Measurements from ENCODE around the gene MAPKAPK2.
A peak's percentile ranks its signal among the peaks of the same experiment; 100 is the strongest.
"Not testable (repeated sequence)": the region's sequence is repeated elsewhere in the genome, so short reads cannot be mapped to it uniquely, and the experiment has no call there.

The MAPKAPK2 gene

GRCh38 chr1:206753141-206753540, 68.4 kb downstream of the MAPKAPK2 start:
- Mint-ChIP-seq H3K4me3 (no peak overlapping the region), H3K27ac (peak overlapping the region; percentile 45), H3K36me3 (ENCODE audit: low read depth) (no peaks in the 10 kb centered on the region), H3K4me1 (ENCODE audit: low read depth) (peaks cover 31% of the 10 kb centered on the region), H3K27me3 (peaks cover 2% of the 10 kb centered on the region), H3K9me3 (no peaks in the 10 kb centered on the region)
- intact Hi-C loops (cut with micrococcal nuclease) = no loop called here

DNA sequence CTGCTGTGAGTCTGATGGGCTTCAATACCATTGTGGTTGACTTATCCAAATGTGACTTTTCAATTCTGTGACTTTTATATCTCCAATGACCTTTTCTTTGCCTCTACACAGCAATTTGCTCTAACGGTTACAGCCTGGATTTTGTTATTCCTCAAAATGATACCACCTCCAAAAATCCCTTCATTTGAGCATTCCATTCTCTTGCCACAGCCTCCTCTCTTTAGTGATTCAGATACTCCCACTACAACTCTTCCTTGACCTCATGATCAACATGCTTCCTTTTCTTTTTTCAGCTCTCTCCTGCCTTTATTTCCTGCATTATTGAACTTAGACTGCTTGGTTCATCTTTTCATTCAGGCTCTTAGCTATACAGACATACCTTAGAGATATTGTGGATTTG, 69.3 kb downstream of the MAPKAPK2 start:
- Mint-ChIP-seq H3K36me3 (ENCODE audit: low read depth) (no peaks in the 10 kb centered on the region), H3K4me3 (no peak overlapping the region)

DNA sequence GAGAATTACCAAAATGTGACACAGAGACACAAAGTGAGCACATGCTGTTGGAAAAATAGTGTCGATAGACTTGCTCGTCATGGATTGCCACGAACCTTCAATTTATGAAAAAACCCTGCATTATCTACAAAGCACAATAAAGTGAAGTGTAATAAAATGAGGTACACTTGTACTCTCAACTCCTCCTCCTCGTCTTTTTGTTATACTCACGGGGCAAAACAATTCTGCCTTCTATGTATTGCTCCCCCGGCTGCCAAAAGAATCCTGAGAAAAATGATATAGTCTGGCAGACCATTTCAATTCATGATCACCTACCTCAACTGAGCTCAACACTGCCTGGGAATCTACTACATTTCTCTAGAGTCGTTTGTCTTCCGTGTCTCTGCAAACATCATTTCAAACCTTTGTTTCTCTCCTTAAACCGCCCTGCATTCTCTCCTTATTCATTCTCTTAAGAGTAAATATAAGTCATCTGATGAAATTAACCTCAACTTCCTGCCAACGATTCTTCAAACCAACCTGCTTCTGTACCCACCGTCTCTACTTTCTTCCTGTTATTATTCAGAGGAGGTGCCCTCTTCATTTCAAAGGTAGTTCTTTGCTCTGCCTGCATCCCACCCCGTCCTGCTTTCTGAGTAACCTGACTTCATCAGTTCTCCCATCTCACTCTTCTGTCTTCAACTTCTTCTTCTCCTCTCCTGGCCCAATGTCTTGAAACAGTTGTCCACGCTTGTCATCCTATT, 73.0 kb downstream of the MAPKAPK2 start:
- peaks cover 18% of the 10 kb centered on the region for H3K4me1 Mint-ChIP-seq (ENCODE audit: low read depth)
- no peak overlapping the region for H3K4me3 Mint-ChIP-seq
- no peaks in the 10 kb centered on the region for H3K9me3 Mint-ChIP-seq
- H3K27me3 Mint-ChIP-seq = peaks cover 5% of the 10 kb centered on the region
- H3K27ac Mint-ChIP-seq = no peak overlapping the region
- intact Hi-C loops (cut with micrococcal nuclease) = no loop called here
- no peaks in the 10 kb centered on the region for H3K36me3 Mint-ChIP-seq (ENCODE audit: low read depth)

More for the DNA sequence above, 69.3 kb downstream of the MAPKAPK2 start:
- H3K4me1 Mint-ChIP-seq (ENCODE audit: low read depth) = peaks cover 23% of the 10 kb centered on the region
- intact Hi-C loops (cut with micrococcal nuclease) = no loop called here
- peaks cover 2% of the 10 kb centered on the region for H3K27me3 Mint-ChIP-seq
- no peaks in the 10 kb centered on the region for H3K9me3 Mint-ChIP-seq
- H3K27ac Mint-ChIP-seq = no peak overlapping the region

GRCh38 chr1:206760590-206760989, 75.9 kb downstream of the MAPKAPK2 start:
- H3K36me3 Mint-ChIP-seq (ENCODE audit: low read depth) = no peaks in the 10 kb centered on the region
- intact Hi-C loops (cut with micrococcal nuclease) = no loop called here
- H3K4me3 Mint-ChIP-seq = no peak overlapping the region
- H3K4me1 Mint-ChIP-seq (ENCODE audit: low read depth) = peaks cover 15% of the 10 kb centered on the region
- no peaks in the 10 kb centered on the region for H3K9me3 Mint-ChIP-seq
- no peak overlapping the region for H3K27ac Mint-ChIP-seq
- H3K27me3 Mint-ChIP-seq = peaks cover 7% of the 10 kb centered on the region

- Mint-ChIP-seq H3K4me3 (no peak overlapping the region), H3K4me1 (ENCODE audit: low read depth) (peaks cover 22% of the 10 kb centered on the region), H3K27me3 (peaks cover 7% of the 10 kb centered on the region), H3K27ac (no peak overlapping the region), H3K9me3 (no peaks in the 10 kb centered on the region), H3K36me3 (ENCODE audit: low read depth) (no peaks in the 10 kb centered on the region)
- intact Hi-C loops (cut with micrococcal nuclease) = no loop called here
Measured at GRCh38 chr1:206761159-206761768, 76.6 kb downstream of the MAPKAPK2 start.

DNA sequence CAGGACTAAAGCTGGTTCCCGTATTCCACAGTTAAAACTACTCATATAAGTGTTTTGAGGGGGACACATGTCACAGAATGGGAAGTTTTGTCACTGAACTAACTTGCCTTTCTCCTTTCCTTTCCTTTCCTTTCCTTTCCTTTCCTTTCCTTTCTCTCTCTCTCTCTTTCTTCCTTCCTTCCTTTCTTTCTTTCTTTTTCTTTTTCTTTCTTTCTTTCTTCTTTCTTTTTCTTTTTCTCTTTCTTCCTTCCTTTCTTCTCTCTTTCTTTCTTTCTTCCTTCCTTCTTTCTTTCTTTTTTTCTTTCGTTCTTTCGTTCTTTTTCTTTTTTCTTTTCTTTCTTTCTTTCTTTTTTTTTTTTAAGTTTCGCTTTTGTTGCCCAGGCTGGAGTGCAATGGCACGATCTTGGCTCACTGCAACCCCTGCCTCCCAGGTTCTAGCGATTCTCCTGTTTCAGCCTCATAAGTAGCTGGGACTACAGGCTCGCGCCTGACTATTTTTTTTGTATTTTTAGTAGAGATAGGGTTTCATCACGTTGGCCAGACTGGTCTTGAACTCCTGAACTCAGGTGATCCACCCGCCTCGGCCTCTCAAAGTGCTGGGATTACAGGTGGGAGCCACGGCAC, 78.1 kb downstream of the MAPKAPK2 start:
- H3K4me3 Mint-ChIP-seq; H3K36me3 Mint-ChIP-seq (ENCODE audit: low read depth); H3K9me3 Mint-ChIP-seq; H3K27me3 Mint-ChIP-seq; intact Hi-C loops (cut with micrococcal nuclease); H3K27ac Mint-ChIP-seq: not testable (repeated sequence)
- H3K4me1 Mint-ChIP-seq (ENCODE audit: low read depth) = peaks cover 35% of the 10 kb centered on the region

GRCh38 chr1:206765771-206766170, 81.1 kb downstream of the MAPKAPK2 start:
- H3K9me3 Mint-ChIP-seq; H3K4me3 Mint-ChIP-seq; intact Hi-C loops (cut with micrococcal nuclease); H3K27me3 Mint-ChIP-seq: not testable (repeated sequence)
- Mint-ChIP-seq H3K27ac (peak overlapping the region; percentile 83), H3K36me3 (ENCODE audit: low read depth) (peaks cover 31% of the 10 kb centered on the region), H3K4me1 (ENCODE audit: low read depth) (peaks cover 63% of the 10 kb centered on the region)

GRCh38 chr1:206766251-206766856, 81.6 kb downstream of the MAPKAPK2 start:
- H3K9me3 Mint-ChIP-seq = no peaks in the 10 kb centered on the region
- peaks cover 66% of the 10 kb centered on the region for H3K4me1 Mint-ChIP-seq (ENCODE audit: low read depth)
- no peak overlapping the region for H3K4me3 Mint-ChIP-seq
- peak overlapping the region; percentile 83 for H3K27ac Mint-ChIP-seq
- peaks cover 6% of the 10 kb centered on the region for H3K27me3 Mint-ChIP-seq
- peaks cover 37% of the 10 kb centered on the region for H3K36me3 Mint-ChIP-seq (ENCODE audit: low read depth)
- intact Hi-C loops (cut with micrococcal nuclease) = no loop called here

GRCh38 chr1:206768472-206769303, 84.0 kb downstream of the MAPKAPK2 start:
- Mint-ChIP-seq H3K27ac (peak overlapping the region; percentile 98), H3K9me3 (no peaks in the 10 kb centered on the region), H3K27me3 (no peaks in the 10 kb centered on the region), H3K36me3 (ENCODE audit: low read depth) (peaks cover 46% of the 10 kb centered on the region), H3K4me3 (peak overlapping the region; percentile 91), H3K4me1 (ENCODE audit: low read depth) (peaks cover 79% of the 10 kb centered on the region)
- intact Hi-C loops (cut with micrococcal nuclease) = no loop called here

- Mint-ChIP-seq H3K4me1 (ENCODE audit: low read depth) (peaks cover 85% of the 10 kb centered on the region), H3K4me3 (peak overlapping the region; percentile 91), H3K36me3 (ENCODE audit: low read depth) (peaks cover 46% of the 10 kb centered on the region), H3K27me3 (no peaks in the 10 kb centered on the region), H3K9me3 (no peaks in the 10 kb centered on the region), H3K27ac (peak overlapping the region; percentile 98)
- intact Hi-C loops (cut with micrococcal nuclease) = no loop called here
Measured at GRCh38 chr1:206769304-206769731, 84.6 kb downstream of the MAPKAPK2 start.

DNA sequence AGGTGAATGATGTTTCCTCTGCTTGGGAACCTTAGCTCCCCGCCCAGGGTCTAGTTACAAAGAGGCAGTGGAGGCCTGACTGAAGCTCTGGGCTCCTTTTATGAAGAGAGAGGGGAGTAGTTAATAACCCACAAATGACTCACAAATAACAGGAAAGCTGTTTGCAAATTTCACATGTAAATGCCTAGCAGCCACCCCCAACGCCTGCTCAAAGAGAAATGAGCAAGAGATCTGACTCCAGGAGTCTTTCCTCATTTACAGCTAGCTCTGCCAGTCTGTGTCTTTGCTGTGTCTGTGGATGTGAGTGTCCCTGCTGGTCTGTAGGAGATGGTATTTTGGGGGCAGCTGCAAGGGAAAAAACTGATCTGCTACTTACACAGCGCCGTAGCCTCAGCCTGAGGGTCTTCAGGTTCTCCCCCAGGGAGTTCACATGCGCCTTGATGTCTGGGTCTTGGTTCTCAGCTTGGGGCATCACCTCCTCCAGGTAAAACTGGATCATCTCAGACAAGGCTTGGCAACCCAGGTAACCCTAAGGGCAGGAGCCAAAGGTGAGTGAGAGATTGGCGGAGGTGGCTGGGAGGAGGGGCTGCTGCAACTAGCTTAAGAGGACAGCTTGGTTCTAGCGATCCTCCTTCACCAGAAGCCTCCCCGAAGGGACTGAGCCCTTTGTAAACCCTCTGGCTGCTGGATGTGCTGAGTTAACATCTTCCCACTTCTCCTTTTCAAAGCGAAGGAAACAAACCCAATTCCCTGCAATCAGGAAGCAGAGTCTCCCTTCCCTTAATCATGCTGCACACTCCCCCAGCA, 86.0 kb downstream of the MAPKAPK2 start, which contains the start of gene IL19:
IL19 (plus strand) TSS at position 243 of the 807 bp plus-strand sequence. CDS start 65,890 bp downstream, outside the sequence.
- Mint-ChIP-seq H3K27ac (peak within 1 kb of the TSS; percentile 98), H3K4me1 (ENCODE audit: low read depth) (peaks cover 96% of the 10 kb centered on the region), H3K27me3 (no peaks in the 10 kb centered on the region), H3K36me3 (ENCODE audit: low read depth) (peaks cover 46% of the 10 kb centered on the region), H3K9me3 (no peaks in the 10 kb centered on the region), H3K4me3 (peak within 1 kb of the TSS; percentile 91)
- intact Hi-C loops (cut with micrococcal nuclease) = loop anchor here (5.0 kb wide), 1 partner anchor 33 kb away; no protein-coding TSS in a partner anchor

GRCh38 chr1:206771338-206771692, 86.6 kb downstream of the MAPKAPK2 start:
- Mint-ChIP-seq H3K27me3 (no peaks in the 10 kb centered on the region), H3K36me3 (ENCODE audit: low read depth) (peaks cover 46% of the 10 kb centered on the region), H3K4me1 (ENCODE audit: low read depth) (peaks cover 96% of the 10 kb centered on the region), H3K9me3 (no peaks in the 10 kb centered on the region), H3K27ac (peak overlapping the region; percentile 98), H3K4me3 (peak overlapping the region; percentile 91)
- intact Hi-C loops (cut with micrococcal nuclease) = loop anchor here (5.0 kb wide), 1 partner anchor 34 kb away; no protein-coding TSS in a partner anchor
